SKM-1 (cell line): ENCODE results near the gene PIP5K1B.

Experiments
- DNase-seq: peaks from one replicate; lab custom pipeline; 2025; ENCODE audit not compliant: unreplicated experiment; lab: John Stamatoyannopoulos, UW

PIP5K1B gene

DNA sequence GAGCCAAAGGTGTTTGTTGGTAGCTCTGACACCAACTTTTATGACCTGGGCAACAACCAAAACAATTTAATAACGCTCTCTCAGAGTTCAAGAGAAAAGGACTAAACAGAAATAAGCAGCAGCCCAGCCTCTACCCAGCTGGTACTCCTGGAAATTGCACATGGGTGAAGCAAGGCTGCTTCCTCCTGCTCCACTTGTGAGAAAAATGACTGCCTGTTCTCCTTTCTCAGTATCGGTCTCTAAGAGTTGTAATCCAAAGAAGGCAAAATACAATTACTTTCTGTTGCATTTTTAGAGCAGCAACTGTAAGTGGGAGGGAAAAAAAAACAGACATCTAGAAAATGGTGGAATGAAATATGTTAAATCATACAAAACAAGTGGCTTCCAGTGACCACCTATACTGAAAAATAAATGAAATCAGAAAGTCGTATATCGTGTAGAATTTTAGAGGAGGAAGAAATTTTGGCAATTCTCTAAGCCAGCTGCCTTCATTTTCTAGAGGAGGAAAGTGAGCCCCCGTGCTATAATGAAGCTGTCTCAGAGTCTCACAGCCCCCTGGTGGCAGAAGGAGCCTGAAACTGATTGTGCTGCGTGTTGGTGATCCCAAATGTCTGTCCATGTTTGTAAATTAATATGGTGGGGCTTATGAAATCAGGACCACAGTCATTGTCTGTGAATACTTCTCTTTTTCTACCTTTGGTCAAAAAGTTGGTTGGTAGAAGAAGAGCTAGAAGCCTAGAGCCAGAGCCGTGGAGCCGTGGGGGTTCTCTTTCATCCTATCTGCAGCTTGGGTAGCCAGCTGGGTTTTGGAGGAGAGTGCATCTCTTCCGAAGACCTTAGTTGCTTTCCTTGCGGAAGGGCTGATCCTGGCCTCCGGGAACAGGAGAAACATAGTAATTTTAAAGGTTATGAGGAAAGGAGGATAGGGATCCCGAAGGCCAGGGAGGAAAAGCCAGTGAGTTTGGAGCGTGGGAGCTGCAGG, 139.9 kb downstream of the PIP5K1B start:
- peak; percentile 9 for DNase-seq

- no peak for DNase-seq
Measured at GRCh38 chr9:68847765-68848164, 142.7 kb downstream of the PIP5K1B start.

DNA sequence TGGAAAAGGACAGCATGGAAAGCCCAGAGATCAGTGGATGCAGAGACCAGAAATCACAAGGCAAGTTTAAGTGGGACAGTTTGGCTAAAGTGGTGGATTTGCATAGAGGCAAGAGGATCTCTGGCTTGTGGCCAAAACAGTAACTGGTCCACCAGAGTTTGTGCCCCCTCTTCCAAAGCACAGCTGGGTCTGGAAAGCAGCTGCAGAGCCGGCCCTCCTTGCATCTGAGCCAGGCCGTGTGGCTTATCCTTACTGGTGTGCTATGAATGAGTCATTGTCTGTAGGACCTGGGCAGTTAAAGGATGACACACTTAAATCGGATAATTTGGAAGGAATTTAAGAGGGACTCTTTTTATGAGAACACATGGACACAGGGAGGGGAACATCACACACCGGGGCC, 146.6 kb downstream of the PIP5K1B start:
- no peak for DNase-seq

GRCh38 chr9:68852941-68853340, 147.9 kb downstream of the PIP5K1B start:
- no peak for DNase-seq

DNA sequence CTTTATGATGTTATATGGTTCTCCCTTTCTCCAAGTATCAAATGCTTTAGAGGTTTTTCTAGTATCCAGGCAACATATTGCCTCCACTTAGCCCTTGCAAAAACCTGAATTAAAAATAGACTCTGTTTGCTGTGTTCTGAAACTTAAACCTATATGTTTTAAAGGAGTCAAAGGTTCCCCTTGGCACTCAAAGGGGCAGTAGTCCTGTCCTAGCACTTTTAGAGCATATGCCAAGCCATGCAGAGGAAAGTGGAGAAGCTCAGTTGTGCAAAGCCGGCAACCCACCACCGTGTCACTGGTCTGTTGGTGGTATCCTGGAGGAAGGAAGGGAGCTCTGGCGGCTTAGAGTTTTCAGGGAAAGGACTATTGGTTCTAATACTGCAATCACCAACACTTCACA, 154.3 kb downstream of the PIP5K1B start:
- no peak for DNase-seq

DNA sequence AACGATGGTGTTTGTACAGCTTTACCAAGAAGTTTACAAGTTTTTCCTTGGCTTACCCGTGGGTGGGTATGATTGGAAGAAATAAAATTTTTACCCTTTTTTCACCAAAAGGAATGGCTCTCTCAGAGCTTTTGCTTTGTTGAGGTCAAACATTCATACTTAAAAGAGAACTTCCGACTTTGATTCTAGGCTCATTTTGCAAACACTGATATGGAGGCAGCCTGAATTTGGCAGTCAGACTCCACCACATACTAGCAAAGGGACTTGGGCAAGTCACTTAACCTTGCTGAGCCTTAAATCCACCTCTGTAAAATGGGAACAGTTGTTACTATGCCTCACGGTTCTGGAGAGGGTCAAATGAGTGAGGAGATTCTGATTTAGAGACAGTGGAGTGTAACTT, 155.4 kb downstream of the PIP5K1B start:
- DNase-seq: no peak

- no peak for DNase-seq
Measured at GRCh38 chr9:68861436-68861835, 156.4 kb downstream of the PIP5K1B start.

DNA sequence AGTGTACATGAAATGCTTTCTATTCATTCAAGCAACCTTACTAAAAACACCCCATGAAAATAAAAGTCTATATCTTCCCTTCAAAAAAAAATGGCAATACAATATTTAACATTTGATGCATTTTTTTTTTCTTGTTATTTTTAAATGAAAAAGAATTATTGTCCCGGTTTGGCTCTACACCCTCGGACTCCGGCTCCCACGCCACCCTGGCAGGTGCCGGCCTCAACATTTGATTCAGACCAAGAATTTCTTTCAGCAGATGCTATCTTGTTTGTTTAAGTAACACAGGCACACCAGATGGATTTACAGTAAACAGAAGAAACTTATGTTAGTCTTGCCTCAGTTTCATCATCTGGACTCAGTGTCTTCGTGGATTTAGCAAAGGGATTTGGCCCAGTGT, 162.0 kb downstream of the PIP5K1B start:
- DNase-seq: no peak

- DNase-seq: no peak
Measured at GRCh38 chr9:68869022-68869421, 164.0 kb downstream of the PIP5K1B start.

DNA sequence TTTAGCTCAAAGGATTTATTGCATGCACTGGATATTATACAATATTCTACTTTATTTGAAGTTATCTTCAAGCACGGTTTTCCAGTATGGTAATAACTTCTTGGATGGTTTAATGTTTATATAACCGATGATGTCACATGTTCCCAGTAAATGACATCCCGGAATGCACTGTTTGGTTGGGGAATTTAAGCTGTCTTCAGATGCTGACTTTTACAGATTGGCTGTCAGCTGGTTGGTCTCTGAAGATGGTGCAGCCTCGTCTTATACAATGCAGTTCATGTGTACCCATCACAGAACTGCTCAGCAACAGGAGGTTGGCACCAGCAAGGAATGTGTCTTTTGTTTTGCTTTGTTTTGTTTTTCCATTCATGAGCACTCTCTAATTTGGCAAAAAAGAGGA, 165.0 kb downstream of the PIP5K1B start:
- no peak for DNase-seq

- no peak for DNase-seq
Measured at GRCh38 chr9:68871236-68871635, 166.2 kb downstream of the PIP5K1B start.

- DNase-seq: no peak
Measured at GRCh38 chr9:68872026-68872501, 167.0 kb downstream of the PIP5K1B start.

GRCh38 chr9:68873179-68873578, 168.1 kb downstream of the PIP5K1B start:
- DNase-seq: no peak

DNA sequence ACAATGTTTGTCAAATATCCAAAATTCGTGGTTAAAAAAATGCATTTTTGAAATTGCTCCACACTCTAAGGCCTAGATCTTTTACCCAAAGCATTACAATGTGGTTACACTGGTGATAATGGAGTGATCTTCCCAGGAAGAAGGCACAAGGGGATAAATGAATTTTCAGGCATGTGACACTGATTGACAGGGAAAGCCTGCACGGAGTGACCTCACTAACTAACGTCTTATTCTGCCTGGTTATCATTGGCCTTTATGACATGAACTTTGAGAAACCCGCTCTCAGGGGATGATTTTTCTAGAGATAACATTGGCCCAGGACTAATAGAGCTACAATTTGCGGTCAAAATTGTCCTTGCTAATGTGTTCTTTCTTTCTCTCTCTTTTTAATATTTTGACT, 171.2 kb downstream of the PIP5K1B start:
- DNase-seq: no peak

GRCh38 chr9:68876681-68877080, 171.6 kb downstream of the PIP5K1B start:
- no peak for DNase-seq

- DNase-seq: no peak
Measured at GRCh38 chr9:68877219-68877618, 172.2 kb downstream of the PIP5K1B start.

- DNase-seq: no peak
Measured at GRCh38 chr9:68878450-68878849, 173.4 kb downstream of the PIP5K1B start.

DNA sequence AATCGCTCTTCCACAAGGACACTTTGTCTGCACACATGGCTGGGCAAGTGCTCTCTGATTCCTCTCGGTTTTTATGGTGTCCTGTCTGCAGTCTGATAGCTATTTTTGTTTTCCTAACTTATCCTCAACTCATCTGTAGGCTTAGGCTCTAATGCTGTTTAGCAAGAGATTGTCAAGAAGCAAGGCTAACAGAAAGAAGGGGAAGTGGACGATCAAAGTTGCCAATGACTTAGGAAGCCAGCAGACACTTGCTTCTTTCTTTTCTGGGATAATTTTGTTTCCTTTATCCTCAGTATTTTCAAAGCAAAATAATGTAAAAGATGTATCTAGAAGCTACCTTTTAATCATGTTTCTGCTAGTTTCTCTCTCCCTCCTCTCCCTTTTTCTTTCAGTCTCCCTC, 178.2 kb downstream of the PIP5K1B start:
- DNase-seq: no peak

- DNase-seq: no peak
Measured at GRCh38 chr9:68887232-68887631, 182.2 kb downstream of the PIP5K1B start.

- no peak for DNase-seq
Measured at GRCh38 chr9:68894502-68894901, 189.5 kb downstream of the PIP5K1B start.

- no peak for DNase-seq
Measured at GRCh38 chr9:68895741-68896478, 190.9 kb downstream of the PIP5K1B start.

DNA sequence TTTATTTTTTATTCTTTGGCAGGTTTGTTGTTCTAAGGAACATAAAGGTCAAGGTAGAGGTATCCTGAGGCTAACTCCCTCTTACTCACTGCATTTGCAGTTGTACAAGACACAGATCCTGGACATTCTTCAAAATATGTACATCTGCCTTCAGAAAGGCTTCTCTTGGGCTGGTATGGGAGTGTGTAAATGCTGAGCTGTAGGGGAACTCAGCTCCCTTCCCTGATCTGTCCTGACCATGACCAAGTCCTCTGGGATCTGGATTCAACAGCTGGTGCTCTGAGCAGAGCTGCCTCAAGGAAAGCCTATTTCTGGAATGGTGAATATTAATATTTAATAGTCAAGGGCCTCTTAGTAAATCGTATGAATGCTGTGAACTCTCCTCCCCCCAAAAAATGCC, 191.4 kb downstream of the PIP5K1B start:
- no peak for DNase-seq
